IPS DF 4.7 (cell line): ENCODE results near the gene PPL.
"Not testable (repeated sequence)": the region's sequence is repeated elsewhere in the genome, so short reads cannot be mapped to it uniquely, and the experiment has no call there.

Source experiments
- DNase-seq: peaks from one replicate; pipeline ENCODE4 v3.0.0-alpha.2; 2013; ENCODE audit warnings: low spot score; ENCODE audit errors: extremely low read depth

Gene PPL

DNA sequence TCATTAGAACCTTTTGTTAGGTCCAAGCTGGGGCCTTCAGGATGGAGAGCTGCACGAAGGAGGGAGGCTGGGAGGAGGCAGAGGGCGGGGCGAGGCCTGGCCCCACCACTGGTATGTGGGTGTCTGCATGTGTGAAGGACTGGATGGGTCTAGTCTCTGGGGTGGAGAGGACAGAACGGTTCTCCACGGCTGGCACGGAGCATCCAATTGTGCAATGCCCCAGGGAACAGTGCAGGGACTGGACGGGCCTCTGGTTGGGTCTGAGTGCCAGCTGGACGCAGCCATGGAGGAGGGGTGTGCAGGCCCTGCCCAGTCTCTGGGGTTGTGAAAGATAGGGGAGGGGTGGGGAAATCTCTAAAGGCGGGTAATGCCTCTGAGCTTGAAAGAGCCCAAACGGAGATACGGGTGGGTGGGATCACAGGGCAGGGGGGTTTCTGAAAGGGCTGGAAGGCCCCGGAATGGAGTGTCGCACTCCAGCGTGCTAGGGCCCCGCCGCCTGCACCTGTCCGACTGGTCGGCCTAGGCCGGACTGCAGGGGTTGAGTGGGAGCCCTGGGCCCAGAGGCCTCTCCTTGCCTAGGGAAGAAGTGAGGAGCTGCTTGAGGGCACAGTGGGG lies 1.6 kb downstream of the PPL start:
- DNase-seq = no peak

DNA sequence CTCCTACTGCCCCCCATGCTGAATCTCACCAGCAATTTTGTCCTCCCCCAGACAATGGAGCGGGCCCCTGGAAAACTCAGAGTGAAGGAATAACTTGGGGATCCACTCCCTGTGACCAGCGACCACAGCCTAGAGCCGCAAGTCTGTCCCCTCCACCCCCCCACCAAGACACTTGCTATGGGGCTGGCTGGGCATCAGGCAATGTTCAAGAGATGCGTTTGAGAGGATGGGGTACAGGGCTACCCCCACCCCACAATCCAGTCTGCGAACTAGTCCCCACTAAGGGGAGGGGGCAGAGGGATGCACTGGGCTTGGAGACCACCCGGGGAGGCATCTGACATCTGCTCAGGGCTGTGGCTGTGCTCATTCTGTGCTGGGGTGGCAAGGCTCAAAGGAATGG lies 2.4 kb downstream of the PPL start:
- no peak for DNase-seq

DNA sequence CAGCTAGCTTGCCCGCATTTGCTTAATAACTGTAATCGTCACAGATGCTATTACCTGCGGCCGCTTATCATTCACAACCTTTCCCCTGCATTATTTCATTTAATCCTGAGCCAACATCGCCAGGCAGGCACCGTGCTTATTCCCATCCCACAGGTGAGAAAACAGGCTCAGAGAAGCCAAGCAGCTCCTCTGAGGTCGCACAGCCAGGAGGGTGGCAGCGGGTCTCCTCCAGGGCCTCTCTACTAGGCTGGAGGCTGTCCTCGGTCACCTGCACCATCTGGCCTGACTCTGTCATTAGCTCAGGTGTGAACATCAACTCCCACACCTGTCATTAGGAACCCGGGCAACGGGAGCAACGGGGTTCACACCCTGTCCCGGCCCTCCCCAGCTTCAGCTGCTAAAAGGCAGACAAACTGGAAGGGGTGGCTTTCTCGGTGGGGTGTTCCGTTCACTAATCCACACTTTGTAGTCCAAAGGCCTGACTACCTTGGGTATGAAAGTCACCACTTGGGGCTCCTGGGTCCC lies 3.0 kb downstream of the PPL start:
- DNase-seq = no peak

DNA sequence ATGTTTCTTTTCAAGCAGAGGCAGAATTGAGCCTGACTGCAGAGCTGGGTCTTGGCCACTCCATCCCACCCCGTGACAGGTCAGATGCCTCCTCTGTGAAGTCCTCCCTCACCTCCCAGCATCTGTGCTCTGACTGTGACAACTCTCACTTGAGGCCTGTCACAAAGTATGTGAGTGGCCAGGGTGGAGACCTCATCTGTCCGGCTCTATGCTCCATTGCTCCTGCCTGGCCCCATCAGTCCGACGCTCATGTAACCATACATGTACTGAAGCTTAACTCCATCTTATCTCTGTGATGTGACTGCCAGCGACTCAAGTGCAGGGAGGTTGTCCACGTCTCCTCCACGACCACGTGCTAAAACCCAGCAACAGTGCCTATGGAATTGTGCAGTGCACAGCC lies 3.5 kb downstream of the PPL start:
- no peak for DNase-seq

DNA sequence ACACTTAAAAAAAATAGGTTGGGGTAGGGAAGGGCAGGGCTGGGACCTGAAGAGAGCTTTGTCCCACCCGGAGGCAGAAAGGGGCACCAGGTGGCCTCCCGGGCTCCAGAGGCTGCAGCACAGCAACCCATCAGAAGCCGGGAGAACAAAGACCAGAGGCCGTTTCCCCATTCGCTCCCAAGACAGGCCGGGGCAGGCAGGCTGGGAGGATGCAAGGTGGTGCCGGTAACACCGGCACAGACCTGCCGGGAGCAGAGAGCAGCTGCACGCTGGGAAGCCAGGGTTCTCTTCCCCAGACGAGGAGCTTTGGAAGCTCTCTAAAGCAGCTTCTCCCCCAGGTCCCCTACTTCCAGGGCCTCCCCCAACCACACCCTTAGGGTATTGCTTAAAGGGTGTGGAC lies 5.6 kb downstream of the PPL start:
- no peak for DNase-seq

DNA sequence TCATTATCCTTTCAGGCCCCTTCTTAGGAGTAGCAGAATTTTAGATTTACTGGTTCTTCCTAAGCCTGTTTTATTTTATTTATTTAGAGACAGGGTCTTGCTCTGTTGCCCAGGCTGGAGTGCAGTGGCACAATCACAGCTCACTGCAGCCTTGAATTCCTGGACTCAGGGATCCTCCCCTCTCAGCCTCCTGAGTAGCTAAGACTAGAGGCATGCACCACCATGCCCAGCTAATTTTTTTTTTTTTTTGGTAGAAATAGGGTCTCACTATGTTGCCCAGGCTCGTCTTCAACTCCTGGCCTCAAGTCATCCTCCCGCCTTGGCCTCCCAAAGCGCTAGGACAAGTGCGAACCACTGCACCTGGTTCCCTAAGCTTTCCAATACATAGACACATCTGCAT lies 7.3 kb downstream of the PPL start:
- not testable (repeated sequence) for DNase-seq

DNA sequence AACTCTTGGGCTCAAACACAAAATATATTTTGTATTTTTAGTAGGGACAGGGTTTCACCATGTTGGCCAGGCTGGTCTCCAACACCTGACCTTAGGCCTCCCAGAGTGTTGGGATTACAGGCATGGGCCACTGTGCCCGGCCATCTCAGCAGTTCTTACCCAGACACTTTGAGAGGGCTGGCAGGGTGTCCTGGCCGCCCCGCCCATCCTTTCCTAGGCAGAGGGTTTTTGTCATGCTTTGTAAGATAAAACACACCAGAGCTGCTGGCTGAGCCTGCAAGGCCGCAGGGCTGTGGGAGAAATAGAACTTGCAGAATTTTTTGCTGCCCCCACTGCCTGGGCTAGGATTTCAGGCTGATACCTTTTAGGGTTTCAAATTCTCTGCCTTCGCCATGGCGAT lies 8.7 kb downstream of the PPL start:
- no peak for DNase-seq

DNA sequence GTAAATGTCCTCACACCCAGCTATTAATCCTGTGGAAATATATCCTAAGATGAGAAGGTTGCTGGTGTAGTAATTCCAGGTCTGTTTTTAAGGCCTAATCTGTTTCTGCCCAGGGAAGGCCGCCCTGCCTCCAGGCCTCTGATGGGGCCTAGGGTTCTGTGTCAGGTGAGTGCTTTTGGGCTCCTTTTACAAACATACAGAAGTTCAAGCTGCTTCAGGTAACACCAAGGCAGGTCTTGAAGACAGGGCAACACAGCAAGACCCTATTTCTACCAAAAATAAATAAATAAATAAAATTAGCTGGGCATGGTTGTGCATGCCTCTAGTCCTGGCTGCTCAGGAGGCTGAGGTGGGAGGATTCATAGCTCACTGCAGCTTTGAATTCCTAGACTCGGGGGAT lies 9.3 kb downstream of the PPL start:
- no peak for DNase-seq

DNA sequence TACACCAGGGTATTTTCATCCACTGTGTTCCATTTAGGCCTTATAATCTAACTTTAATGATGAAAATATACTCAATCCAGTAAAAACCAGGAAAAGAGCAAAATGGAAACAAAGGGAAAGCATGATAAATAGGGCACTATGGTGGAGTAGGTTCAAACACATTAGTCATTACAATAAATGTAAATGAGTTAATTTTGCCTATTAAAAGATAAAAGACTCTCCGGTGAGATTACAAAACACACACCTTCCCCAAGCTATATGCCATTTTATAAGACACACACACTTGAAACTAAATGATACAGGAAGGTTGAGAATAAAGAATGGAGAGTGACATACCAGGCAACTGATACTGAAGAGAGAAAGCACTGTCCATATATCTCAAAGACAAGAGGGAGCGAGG lies 10.0 kb downstream of the PPL start:
- DNase-seq = no peak

DNA sequence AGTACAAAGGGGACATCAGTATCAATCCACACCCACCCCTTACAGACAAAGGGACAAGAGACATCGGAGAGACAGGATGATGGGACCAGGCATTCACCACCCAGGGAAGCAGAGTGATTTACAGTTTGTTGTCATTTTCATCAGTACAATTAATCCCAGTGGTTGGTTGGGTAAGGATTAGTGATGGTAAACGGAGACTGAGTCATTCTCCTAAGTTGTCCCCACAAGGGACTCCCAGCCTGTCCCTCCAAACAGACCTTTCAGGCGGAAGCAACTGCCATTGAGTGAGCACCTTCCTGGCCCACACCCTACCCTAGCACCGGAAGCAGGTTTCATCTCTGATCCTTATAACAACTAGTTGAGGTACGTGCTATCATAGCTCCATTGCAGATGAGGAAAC lies 11.2 kb downstream of the PPL start:
- DNase-seq = no peak

DNA sequence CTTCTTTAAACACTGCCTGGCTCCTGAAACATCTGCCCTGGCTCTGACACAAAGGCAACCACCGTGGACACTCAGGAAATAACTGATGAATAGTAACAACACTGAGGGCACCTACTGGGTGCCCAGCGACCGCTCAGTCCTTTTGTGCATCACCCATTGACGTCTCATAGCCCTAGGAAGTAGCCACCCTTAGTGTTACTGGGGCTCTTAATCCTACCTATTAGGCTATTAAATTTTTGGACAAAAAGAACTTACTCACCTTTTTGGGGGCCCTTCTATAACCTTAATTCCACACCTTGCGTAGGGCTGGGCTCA lies 11.7 kb downstream of the PPL start:
- no peak for DNase-seq

DNA sequence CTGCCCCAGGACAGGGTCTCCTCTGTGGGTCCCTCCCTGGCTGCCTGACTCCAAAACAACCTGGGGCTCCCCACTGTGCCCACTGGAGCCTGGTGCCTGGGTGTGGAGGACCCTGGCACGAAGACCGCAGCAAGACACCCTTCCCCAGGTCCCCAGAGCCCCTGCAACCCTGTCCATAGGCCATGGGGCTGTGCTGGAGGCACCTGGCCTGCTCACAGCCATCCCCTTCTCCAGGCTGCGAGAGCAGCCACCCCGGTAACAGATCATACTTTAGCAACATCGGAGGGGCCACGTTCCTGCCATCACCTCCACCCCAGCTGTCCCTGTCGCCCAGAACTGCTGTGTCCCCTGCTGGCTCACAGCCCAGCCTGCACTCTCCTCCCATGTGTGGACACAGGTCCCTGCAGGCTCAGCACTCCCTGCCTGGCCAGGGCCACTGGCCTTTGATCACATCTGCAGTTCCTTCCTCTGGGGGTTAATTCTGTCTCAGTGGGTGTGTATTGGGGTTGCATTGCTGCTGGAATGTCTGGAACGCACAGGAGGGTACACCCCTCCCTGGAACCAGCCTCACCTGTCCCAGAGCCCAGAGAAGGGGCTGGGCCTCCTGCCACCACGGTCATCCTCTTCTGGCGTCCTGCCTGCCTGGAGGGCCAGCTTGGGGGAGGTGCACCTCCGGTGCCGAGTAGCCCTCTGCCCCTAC lies 12.2 kb downstream of the PPL start:
- DNase-seq = no peak

DNA sequence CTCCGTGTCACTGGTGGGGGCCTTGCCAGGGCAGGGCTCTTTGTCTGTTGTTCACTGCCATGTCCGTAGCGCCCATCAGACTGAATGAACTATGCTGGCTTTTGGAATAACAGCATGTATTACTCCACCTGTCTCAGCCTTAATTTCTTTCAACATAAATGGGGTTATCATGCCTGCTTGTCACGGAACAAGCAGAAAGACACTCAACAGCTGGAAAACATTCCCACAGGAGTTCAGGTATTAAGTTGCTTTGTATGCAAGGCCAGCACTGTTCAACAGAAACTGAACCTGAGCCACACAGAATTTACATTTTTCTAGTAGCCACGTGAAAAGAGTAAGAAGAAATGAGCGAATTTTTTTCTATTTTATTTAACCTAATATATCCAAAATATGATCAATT lies 13.1 kb downstream of the PPL start:
- DNase-seq = no peak

DNA sequence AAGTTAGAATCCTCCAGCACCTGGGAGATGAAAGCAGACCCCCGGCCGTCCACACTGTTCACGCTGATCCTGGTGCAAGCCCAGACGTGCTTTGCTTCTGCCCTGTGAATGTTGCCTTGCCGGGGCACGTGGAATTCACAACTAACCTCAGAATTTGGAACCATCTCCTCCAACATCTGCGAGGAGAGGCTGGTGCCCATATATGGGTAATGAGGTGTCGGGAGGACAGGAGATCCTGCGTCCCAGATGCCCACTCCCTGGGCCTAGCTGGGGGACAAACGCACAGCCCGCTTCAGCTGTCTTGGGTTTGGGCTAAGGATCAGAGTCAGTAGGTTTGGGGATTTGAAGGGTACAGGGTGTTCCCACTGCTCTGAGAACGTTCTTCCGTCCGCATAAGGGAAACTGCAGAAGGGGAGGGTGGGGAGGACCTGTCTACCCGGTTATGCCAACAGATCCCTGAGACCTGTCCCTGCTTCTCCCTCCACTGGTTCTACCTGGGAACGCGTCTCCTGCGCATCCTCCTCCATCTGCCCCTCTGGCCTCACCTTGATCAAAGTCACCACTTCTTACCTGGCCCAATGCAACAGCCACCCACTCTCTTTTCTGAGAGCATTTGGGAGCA lies 14.1 kb downstream of the PPL start:
- DNase-seq = no peak

DNA sequence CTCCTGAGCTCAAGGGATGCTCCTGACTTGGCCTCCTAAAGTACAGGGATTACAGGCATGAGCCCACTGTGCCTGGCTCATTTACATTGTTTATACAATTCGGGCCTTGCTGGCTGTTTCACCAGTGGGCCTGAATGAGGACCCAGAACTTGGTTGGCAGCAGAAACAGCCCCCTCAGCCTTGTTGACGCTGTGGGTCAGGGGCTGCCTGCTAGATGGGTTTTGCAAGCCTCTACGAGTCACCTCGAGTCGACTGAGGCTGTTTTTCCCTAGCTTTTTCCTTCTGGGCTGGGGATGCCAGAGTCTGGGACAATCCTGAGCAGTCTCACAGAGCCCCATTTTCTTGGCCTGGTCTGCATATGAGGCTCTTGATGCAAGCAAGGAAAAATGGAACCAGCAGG lies 16.1 kb downstream of the PPL start:
- no peak for DNase-seq

DNA sequence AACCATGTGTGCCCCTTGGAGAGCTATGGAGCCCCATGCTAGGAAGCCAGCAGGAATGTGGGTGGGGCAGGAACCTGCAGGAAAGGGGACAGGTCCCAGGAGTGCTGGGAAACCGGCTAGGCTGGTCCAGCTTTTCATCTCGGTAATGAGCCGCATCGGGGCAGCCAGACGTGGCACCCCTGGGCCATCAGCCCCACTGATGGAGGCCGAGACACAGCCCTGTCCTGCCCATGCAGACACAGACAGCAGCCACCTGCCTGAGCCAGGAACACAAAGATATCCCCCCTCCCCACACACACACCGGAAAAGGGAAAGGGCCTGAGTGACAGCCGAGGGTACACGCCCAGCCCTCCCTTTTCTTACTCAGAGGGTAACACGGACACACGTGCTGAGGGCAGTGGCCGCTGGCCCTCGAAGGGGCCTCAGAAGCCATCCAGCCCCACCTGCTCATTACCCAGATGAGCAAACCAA lies 18.1 kb downstream of the PPL start:
- DNase-seq = no peak

DNA sequence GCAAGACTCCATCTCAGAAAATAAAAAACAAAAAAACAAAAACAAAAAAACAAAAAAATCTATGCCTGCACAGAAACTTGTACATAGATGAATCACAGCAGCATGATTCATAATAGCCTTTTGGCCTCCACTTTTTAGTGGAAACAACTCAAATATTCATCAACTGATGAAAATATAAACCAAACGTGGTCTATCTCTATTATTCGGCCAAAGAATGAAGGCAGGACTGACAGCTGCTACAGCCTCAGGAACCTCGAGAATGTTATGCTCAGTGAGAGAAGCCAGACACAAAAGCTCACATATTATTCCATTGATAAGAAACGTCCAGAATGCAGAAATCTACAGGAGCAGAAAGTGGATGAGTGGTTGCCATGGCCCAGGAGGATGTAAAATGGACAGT lies 19.8 kb downstream of the PPL start:
- no peak for DNase-seq

DNA sequence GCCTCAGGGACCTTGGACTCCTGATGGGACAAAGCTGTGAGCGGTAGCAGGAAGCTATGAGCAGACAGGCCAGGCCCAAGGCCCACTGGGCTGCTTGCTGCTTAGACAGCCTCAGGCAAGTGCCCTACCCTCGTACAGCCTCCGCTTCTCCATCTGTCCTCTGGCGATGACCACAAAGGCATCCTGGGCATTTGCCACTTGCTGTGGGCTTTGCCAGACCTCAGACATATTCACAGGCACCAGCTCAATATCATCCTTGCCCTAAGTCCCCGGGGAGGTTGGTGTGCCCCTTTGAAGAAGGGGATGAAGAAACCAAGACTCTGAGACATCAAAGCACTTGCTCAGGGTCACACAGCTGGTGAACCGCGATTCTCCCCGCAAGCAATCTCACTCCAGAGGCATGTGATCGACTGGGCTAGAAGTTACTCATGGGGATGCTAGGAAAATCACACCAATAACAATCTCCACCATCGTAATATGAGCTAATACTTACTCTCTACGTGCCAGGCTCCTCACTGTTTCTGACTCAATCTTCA lies 21.7 kb downstream of the PPL start:
- DNase-seq = no peak

DNA sequence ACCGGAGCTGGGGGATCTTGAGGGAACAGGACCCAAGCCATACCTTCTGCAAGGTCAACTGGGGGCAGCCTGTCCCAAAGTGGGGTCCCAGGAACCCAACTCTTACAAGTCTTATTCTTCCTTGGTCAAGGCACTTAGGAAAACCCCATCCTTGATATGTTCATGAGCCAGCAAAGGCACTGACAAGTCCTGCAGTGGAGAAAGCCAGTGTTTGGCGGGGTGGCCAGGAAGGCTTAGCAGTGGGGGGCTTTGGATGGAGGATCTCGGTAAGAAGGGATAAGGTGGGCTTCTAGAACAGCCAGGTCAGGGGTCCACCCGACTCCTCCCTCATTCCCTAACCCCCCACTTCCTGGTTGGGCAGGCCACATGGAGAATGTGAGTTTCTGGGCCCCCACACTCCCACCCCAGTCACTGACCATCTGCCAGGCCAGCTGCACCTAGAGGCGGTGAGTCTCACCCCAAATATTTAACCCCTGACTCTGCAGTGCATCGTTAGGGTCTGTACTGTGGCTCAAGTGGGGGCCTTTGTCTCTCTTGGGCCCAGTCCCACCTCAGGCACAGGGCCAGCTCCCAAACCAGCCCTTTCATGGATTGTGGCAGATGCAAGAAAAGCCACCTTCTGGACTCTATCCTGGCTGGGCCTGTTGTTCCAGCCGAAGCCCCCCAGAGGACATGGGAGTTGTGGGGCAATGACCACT lies 22.3 kb downstream of the PPL start:
- no peak for DNase-seq

DNA sequence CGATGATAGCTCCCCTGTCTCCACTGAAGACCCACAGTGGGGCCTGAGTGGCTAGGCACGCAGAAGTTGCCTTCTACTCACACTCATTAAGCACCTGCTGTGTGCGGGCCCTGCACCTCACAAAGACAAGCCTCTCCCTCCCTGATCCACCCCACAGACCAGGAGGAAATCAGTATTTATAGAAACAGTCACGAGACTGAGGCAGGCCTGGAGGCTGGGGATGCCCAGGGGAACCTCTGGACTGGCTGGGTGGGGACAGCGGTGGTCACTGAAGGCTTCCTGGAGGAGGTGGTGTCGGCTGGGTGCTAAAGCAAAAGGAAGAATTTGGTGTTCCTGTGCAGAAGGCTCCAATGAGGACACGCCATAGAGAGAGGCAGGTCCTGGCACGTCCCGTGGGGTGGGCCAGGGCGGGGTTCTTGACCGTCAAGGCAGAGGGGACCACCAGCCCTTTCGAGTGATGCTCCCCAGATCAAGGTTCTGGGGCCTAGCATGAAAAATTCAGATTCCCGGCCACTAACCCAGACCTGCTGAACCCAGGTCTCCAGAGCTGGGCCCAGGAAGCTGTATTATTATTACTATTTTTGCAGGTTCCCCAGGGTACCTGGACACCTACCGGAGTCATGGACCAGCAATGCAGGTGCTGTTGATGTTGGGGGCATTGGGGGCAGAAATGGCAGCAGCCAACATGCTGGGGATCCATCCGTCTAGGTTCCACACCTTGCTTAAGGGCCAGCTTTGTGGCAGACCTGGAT lies 23.0 kb downstream of the PPL start:
- DNase-seq = no peak

DNA sequence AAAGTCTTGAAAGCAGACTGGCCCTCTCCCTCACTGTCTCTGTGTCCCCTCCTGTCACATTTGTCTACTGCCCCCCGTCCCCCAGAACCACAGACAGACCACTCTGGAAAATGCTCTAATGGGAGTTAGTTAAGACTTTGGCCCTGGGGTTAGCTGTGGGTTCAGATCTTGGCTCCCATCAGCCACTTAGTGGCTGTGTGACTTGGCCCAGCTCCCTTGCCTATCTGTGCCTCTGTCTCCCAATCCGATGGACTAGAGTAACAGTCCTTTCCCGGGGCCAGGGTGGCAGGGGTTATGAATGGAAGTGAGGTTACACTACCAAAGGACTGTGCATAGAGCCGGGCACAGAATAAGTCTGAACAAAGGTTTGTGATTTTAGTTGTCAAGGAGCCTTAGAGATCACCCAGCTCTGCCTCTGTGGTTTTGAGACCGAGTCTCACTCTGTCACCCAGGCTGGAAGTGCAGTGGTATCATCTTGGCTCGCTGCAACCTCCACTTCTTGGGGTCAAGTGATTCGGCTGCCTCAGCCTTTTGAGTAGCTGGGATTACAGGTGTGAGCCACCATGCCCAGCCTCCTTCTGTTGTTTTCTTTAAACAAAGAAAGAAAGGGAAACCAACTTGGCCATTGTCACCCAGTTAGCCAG lies 23.7 kb downstream of the PPL start:
- DNase-seq = no peak
